Trophoblast cell (in vitro differentiated cells and primary cell): Measurements from ENCODE around the gene HIF3A.

Experiments used
- DNase-seq, 2 donors: peaks; one replicate each; pipeline ENCODE4 v3.0.0-alpha.2; 2016
- H2AFZ ChIP-seq: 2 replicates; pipeline ENCODE4 v1.6.1; 2013; ENCODE audit warnings: low read length, moderate library complexity, mild to moderate bottlenecking; ENCODE audit not compliant: insufficient read depth, poor library complexity
- H2AK5ac ChIP-seq: 2 replicates; pipeline ENCODE4 v1.6.1; 2013; ENCODE audit warnings: mild to moderate bottlenecking, low read length
- H2BK120ac ChIP-seq: 2 replicates; pipeline ENCODE4 v1.6.1; 2013; ENCODE audit warnings: low read length, mild to moderate bottlenecking, moderate library complexity; ENCODE audit not compliant: insufficient read depth, poor library complexity
- H2BK12ac ChIP-seq: 2 replicates; pipeline ENCODE4 v1.6.1; 2013; ENCODE audit warnings: mild to moderate bottlenecking, low read length, moderate library complexity
- H2BK5ac ChIP-seq: 2 replicates; pipeline ENCODE4 v1.6.1; 2013; ENCODE audit warnings: low read length, low read depth, moderate library complexity, mild to moderate bottlenecking; ENCODE audit not compliant: poor library complexity
- H3K14ac ChIP-seq: 2 replicates; pipeline ENCODE4 v1.6.1; 2013; ENCODE audit warnings: mild to moderate bottlenecking, low read length
- H3K18ac ChIP-seq: 2 replicates; pipeline ENCODE4 v1.6.1; 2013; ENCODE audit warnings: mild to moderate bottlenecking, low read length
- H3K23ac ChIP-seq: 2 replicates; pipeline ENCODE4 v1.6.1; 2013; ENCODE audit warnings: low read length
- H3K27ac ChIP-seq: 2 replicates; pipeline ENCODE4 v1.5.1; 2013; ENCODE audit warnings: low read depth, mild to moderate bottlenecking, inconsistent platforms, low read length, moderate library complexity
- H3K27me3 ChIP-seq: 2 replicates; pipeline ENCODE4 v1.6.1; 2013; ENCODE audit warnings: inconsistent platforms, mild to moderate bottlenecking, low read length, moderate library complexity; ENCODE audit not compliant: insufficient read depth
- H3K36me3 ChIP-seq, 2 experiments: 1 replicate in 1 of 2; 2 replicates in 1 of 2; pipeline ENCODE4 v1.6.1; 2013; ENCODE audit warnings: low read length in 2 of 2, mild to moderate bottlenecking in 2 of 2, moderate library complexity in 1 of 2; ENCODE audit not compliant: insufficient read depth in 2 of 2, control insufficient read depth in 1 of 2
- H3K4ac ChIP-seq: 2 replicates; pipeline ENCODE4 v1.6.1; 2013; ENCODE audit warnings: low read depth, mild to moderate bottlenecking, low read length, moderate library complexity
- H3K4me1 ChIP-seq, 2 experiments: 1 replicate in 1 of 2; 2 replicates in 1 of 2; pipeline ENCODE4 v1.6.1; 2013; ENCODE audit warnings: low read length in 2 of 2, mild to moderate bottlenecking in 2 of 2, moderate library complexity in 1 of 2; ENCODE audit not compliant: insufficient read depth in 2 of 2, control insufficient read depth in 1 of 2
- H3K4me2 ChIP-seq: 2 replicates; pipeline ENCODE4 v1.6.1; 2013; ENCODE audit warnings: inconsistent platforms, mild to moderate bottlenecking, low read length, moderate library complexity
- H3K4me3 ChIP-seq: 2 replicates; pipeline ENCODE4 v1.5.1; 2013; ENCODE audit warnings: mild to moderate bottlenecking, low read depth, low read length, inconsistent platforms
- H3K79me1 ChIP-seq: one replicate; pipeline ENCODE4 v1.6.1; 2013; ENCODE audit warnings: low read length
- H3K79me2 ChIP-seq: 2 replicates; pipeline ENCODE4 v1.6.1; 2013; ENCODE audit warnings: low read length, mild to moderate bottlenecking; ENCODE audit not compliant: control insufficient read depth, insufficient read depth, poor library complexity
- H3K9ac ChIP-seq: 2 replicates; pipeline ENCODE4 v1.6.1; 2013; ENCODE audit warnings: mild to moderate bottlenecking, low read length
- H3K9me3 ChIP-seq: 2 replicates; pipeline ENCODE4 v1.6.1; 2013; ENCODE audit warnings: low read depth, mild to moderate bottlenecking, control low read depth, inconsistent platforms, low read length; ENCODE audit not compliant: insufficient read depth
- H4K12ac ChIP-seq: 2 replicates; pipeline ENCODE4 v1.6.1; 2013; ENCODE audit warnings: low read depth, mild to moderate bottlenecking, low read length, moderate library complexity
- H4K8ac ChIP-seq: 2 replicates; pipeline ENCODE4 v1.6.1; 2013; ENCODE audit warnings: low read depth, mild to moderate bottlenecking, low read length, moderate library complexity
- H4K91ac ChIP-seq: one replicate; pipeline ENCODE4 v1.6.1; 2013; ENCODE audit warnings: low read depth, mild to moderate bottlenecking, low read length, moderate library complexity
- WGBS: extraction: QIAGEN DNeasy Blood & Tissue Kit; methylation state at CpG from one replicate; pipeline ENCODE4 v1.1.7; 2013; ENCODE audit warnings: missing lambda C conversion rate; ENCODE audit not compliant: insufficient read length, insufficient coverage; ENCODE audit errors: extremely low coverage; 5-methylcytosine and 5-hydroxymethylcytosine counted together

HIF3A gene

GRCh38 chr19:46380690-46381089, 83.8 kb downstream of the HIF3A start:
- Histone ChIP-seq H3K4me2 (no peak overlapping the region), H2BK12ac (no peak overlapping the region), H3K4ac (no peak overlapping the region), H3K27me3 (no peaks in the 10 kb centered on the region), H4K8ac (no peak overlapping the region), H2BK5ac (no peak overlapping the region), H3K18ac (no peak overlapping the region), H3K27ac (no peak overlapping the region), H2AFZ (no peak overlapping the region), H3K79me1 (no peaks in the 10 kb centered on the region), H3K23ac (no peak overlapping the region), H4K12ac (no peak overlapping the region), H3K36me3 (peaks cover 35 to 52% of the 10 kb centered on the region in 2 experiments), H2AK5ac (no peak overlapping the region), H4K91ac (no peak overlapping the region), H2BK120ac (no peak overlapping the region), H3K4me1 (no peaks in the 10 kb centered on the region), H3K4me3 (no peak overlapping the region), H3K9me3 (peaks cover 2% of the 10 kb centered on the region), H3K9ac (no peak overlapping the region), H3K79me2 (no peaks in the 10 kb centered on the region), H3K14ac (no peak overlapping the region)
- no peak for DNase-seq
- WGBS: no CpG with 5 or more reads among the region's 2 CpGs

- H3K18ac ChIP-seq: no peak overlapping the region
- no peak overlapping the region for H3K4me3 ChIP-seq
- no peak for DNase-seq
- peaks cover 35 to 51% of the 10 kb centered on the region in 2 experiments for H3K36me3 ChIP-seq
- no peaks in the 10 kb centered on the region for H3K4me1 ChIP-seq
- no peak overlapping the region for H2AK5ac ChIP-seq
- H3K27me3 ChIP-seq: no peaks in the 10 kb centered on the region
- H3K79me2 ChIP-seq: no peaks in the 10 kb centered on the region
- no peak overlapping the region for H3K4ac ChIP-seq
- H4K91ac ChIP-seq: no peak overlapping the region
- no peak overlapping the region for H2BK120ac ChIP-seq
- H3K9ac ChIP-seq: no peak overlapping the region
- no peak overlapping the region for H4K8ac ChIP-seq
- no peak overlapping the region for H3K23ac ChIP-seq
- no peak overlapping the region for H3K4me2 ChIP-seq
- WGBS: no CpG with 5 or more reads among the region's 2 CpGs
- no peaks in the 10 kb centered on the region for H3K79me1 ChIP-seq
- H4K12ac ChIP-seq: no peak overlapping the region
- H3K14ac ChIP-seq: no peak overlapping the region
- no peak overlapping the region for H2BK5ac ChIP-seq
- H3K9me3 ChIP-seq: peaks cover 2% of the 10 kb centered on the region
- H2AFZ ChIP-seq: no peak overlapping the region
- H3K27ac ChIP-seq: no peak overlapping the region
- H2BK12ac ChIP-seq: no peak overlapping the region
These were observed 84.5 kb downstream of the HIF3A start for GRCh38 chr19:46381346-46381745.

- no peak overlapping the region for H2AK5ac ChIP-seq
- no peak overlapping the region for H3K9ac ChIP-seq
- no peaks in the 10 kb centered on the region for H3K9me3 ChIP-seq
- no peak overlapping the region for H3K4me3 ChIP-seq
- no peaks in the 10 kb centered on the region for H3K27me3 ChIP-seq
- no peaks in the 10 kb centered on the region for H3K79me1 ChIP-seq
- no peak overlapping the region for H3K14ac ChIP-seq
- H4K8ac ChIP-seq: no peak overlapping the region
- no peaks in the 10 kb centered on the region for H3K79me2 ChIP-seq
- no peak overlapping the region for H3K4ac ChIP-seq
- no peak for DNase-seq
- no peaks in the 10 kb centered on the region for H3K4me1 ChIP-seq
- peaks cover 32 to 51% of the 10 kb centered on the region in 2 experiments for H3K36me3 ChIP-seq
- no peak overlapping the region for H2BK12ac ChIP-seq
- H4K91ac ChIP-seq: no peak overlapping the region
- H3K23ac ChIP-seq: no peak overlapping the region
- no peak overlapping the region for H3K18ac ChIP-seq
- WGBS: no CpG with 5 or more reads among the region's 15 CpGs
- no peak overlapping the region for H3K4me2 ChIP-seq
- no peak overlapping the region for H4K12ac ChIP-seq
- no peak overlapping the region for H2AFZ ChIP-seq
- no peak overlapping the region for H2BK120ac ChIP-seq
- no peak overlapping the region for H2BK5ac ChIP-seq
- no peak overlapping the region for H3K27ac ChIP-seq
These were observed 85.0 kb downstream of the HIF3A start for GRCh38 chr19:46381756-46382345.

- no peaks in the 10 kb centered on the region for H3K9me3 ChIP-seq
- no peak overlapping the region for H3K4ac ChIP-seq
These were observed 86.5 kb downstream of the HIF3A start for GRCh38 chr19:46383171-46383815.

More at GRCh38 chr19:46383171-46383815, 86.5 kb downstream of the HIF3A start:
- H4K8ac ChIP-seq: no peak overlapping the region
- H2BK120ac ChIP-seq: no peak overlapping the region
- no peaks in the 10 kb centered on the region for H3K27me3 ChIP-seq
- no CpG with 5 or more reads among the region's 23 CpGs for WGBS
- no peaks in the 10 kb centered on the region for H3K79me2 ChIP-seq
- H2AK5ac ChIP-seq: no peak overlapping the region
- no peak overlapping the region for H3K18ac ChIP-seq
- no peak overlapping the region for H3K14ac ChIP-seq
- no peak overlapping the region for H2BK12ac ChIP-seq
- H3K23ac ChIP-seq: no peak overlapping the region
- no peak overlapping the region for H2BK5ac ChIP-seq
- no peaks in the 10 kb centered on the region for H3K4me1 ChIP-seq
- no peak overlapping the region for H3K27ac ChIP-seq
- H3K9ac ChIP-seq: no peak overlapping the region
- no peaks in the 10 kb centered on the region for H3K79me1 ChIP-seq
- no peak overlapping the region for H2AFZ ChIP-seq
- H3K36me3 ChIP-seq: peaks cover 43 to 58% of the 10 kb centered on the region in 2 experiments
- H3K4me2 ChIP-seq: no peak overlapping the region
- no peak overlapping the region for H3K4me3 ChIP-seq
- no peak overlapping the region for H4K91ac ChIP-seq
- DNase-seq: no peak
- no peak overlapping the region for H4K12ac ChIP-seq
